CD8-positive, alpha-beta memory T cell (primary cell): ENCODE data around the gene GNA15. TPM values are rescaled to one million over a fixed set of nuclear protein-coding genes. Genes with fewer than 3 reads are reported as not detected.
A peak's percentile ranks its signal among the peaks of the same experiment; 100 is the strongest.

Experiments used
- CTCF ChIA-PET: fragments of 350-600 bp; sonication (Branson Sonifier 250); formaldehyde crosslinking; loops from one replicate; lab custom pipeline; 2021; ENCODE audit warnings: antibody characterized with exemption; lab: Charles Lee
- POLR2A ChIA-PET: fragments of 350-600 bp; sonication (Branson Sonifier 250); formaldehyde crosslinking; loops from one replicate; lab custom pipeline; 2021; ENCODE audit warnings: antibody characterized with exemption; lab: Charles Lee
- DNase-seq, 5 donors: peaks; one replicate each; pipeline versions ENCODE4 v3.0.0 to v3.0.0-alpha.2; 2020 to 2022; ENCODE audit warnings: mixed read lengths in 1 of 5
- H3K27ac ChIP-seq: one replicate; pipeline ENCODE4 v1.7.0; 2013; ENCODE audit warnings: low read depth, mild to moderate bottlenecking, low read length, moderate library complexity
- H3K27me3 ChIP-seq: 2 replicates; pipeline ENCODE4 v1.7.0; 2013; ENCODE audit warnings: low read length, mild to moderate bottlenecking; ENCODE audit not compliant: insufficient read depth, poor library complexity, severe bottlenecking
- H3K36me3 ChIP-seq: 2 replicates; pipeline ENCODE4 v1.7.0; 2013; ENCODE audit warnings: mild to moderate bottlenecking, low read length, moderate library complexity; ENCODE audit not compliant: insufficient read depth
- H3K4me1 ChIP-seq: 2 replicates; pipeline ENCODE4 v1.7.0; 2013; ENCODE audit warnings: mild to moderate bottlenecking, low read length, moderate library complexity; ENCODE audit not compliant: insufficient read depth
- H3K4me3 ChIP-seq: 2 replicates; pipeline ENCODE4 v1.7.0; 2013; ENCODE audit warnings: mild to moderate bottlenecking, low read length
- H3K9me3 ChIP-seq: 2 replicates; pipeline ENCODE4 v1.7.0; 2013; ENCODE audit warnings: mild to moderate bottlenecking, low read length
- H3K27ac Mint-ChIP-seq, 8 donors: one replicate each; pipeline ENCODE4 v1.8.0; 2020 to 2021; ENCODE audit warnings: mixed read lengths in 8 of 8, mild to moderate bottlenecking in 6 of 8, inconsistent platforms in 3 of 8, moderate library complexity in 3 of 8
- H3K27me3 Mint-ChIP-seq, 2 donors: one replicate each; pipeline ENCODE4 v1.8.0; 2020 to 2021; ENCODE audit warnings: mixed read lengths in 2 of 2, mild to moderate bottlenecking in 1 of 2, moderate library complexity in 1 of 2
- H3K36me3 Mint-ChIP-seq, 3 donors: one replicate each; pipeline ENCODE4 v1.8.0; 2020 to 2021; ENCODE audit warnings: mixed read lengths in 3 of 3, inconsistent platforms in 1 of 3, mild to moderate bottlenecking in 1 of 3
- H3K4me1 Mint-ChIP-seq, 3 donors: one replicate each; pipeline ENCODE4 v1.8.0; 2020 to 2021; ENCODE audit warnings: mixed read lengths in 3 of 3, inconsistent platforms in 1 of 3, mild to moderate bottlenecking in 1 of 3
- H3K4me3 Mint-ChIP-seq, 7 donors: one replicate each; pipeline ENCODE4 v1.8.0; 2020 to 2021; ENCODE audit warnings: mixed read lengths in 7 of 7, mild to moderate bottlenecking in 6 of 7, moderate library complexity in 4 of 7, inconsistent platforms in 2 of 7
- H3K9me3 Mint-ChIP-seq, 5 donors: one replicate each; pipeline ENCODE4 v1.8.0; 2020 to 2022; ENCODE audit warnings: mixed read lengths in 5 of 5, mild to moderate bottlenecking in 3 of 5, moderate library complexity in 2 of 5, inconsistent platforms in 1 of 5
- polyA plus RNA-seq: library from polyadenylated mRNA; unstranded; fragments of 300-500 nt; fragmentation: Illumina TruSeq; gene quantifications from one replicate; pipeline ENCODE4 v1.2.3, GENCODE V29; 2021
- total RNA-seq, 2 experiments: library from RNA; stranded (reverse); gene quantifications; one replicate each; pipeline ENCODE4 v1.2.3, GENCODE V29; 2021

Gene GNA15
- total and polyA plus RNA-seq, 3 experiments from 2014 or later = 0.59 to 3.9 (median 2.6) TPM

DNA sequence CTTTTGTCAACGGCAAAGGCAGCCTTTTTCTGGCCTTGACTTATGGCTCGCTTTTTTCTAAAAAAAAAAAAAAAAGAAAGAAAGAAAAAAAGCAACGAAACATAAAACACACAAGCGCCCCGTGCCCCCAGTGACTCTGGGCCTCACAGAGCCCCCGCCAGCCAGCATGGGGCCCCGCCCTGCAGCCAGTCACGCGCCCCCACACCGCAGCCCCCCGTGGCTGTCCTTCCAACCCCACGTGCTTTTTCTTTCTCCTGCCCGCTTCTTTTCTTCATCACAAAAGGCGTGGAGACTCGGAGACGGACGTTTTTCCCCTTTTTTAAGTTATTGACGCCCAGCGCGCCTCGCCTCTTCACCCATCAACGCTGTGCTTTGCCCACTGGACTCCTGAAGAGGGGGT, 14.4 kb upstream of the GNA15 start:
- H3K9me3 Mint-ChIP-seq = no peaks in the 10 kb centered on the region
- Histone ChIP-seq H3K4me1 (no peaks in the 10 kb centered on the region), H3K9me3 (no peaks in the 10 kb centered on the region), H3K36me3 (no peaks in the 10 kb centered on the region), H3K4me3 (no peak overlapping the region), H3K27me3 (no peaks in the 10 kb centered on the region), H3K27ac (no peak overlapping the region)
- ChIA-PET POLR2A (no interaction called here), CTCF (no interaction called here)
- H3K27me3 Mint-ChIP-seq = peaks cover 0 to 6% of the 10 kb centered on the region in 2 donors
- no peak overlapping the region for H3K4me3 Mint-ChIP-seq
- H3K4me1 Mint-ChIP-seq = no peaks in the 10 kb centered on the region
- H3K27ac Mint-ChIP-seq = peak overlapping the region in 1 of 8 donors; percentile 22
- no peak for DNase-seq
- H3K36me3 Mint-ChIP-seq = no peaks in the 10 kb centered on the region

GRCh38 chr19:3121821-3122511, 13.9 kb upstream of the GNA15 start:
- Histone ChIP-seq H3K27ac (no peak overlapping the region), H3K9me3 (no peaks in the 10 kb centered on the region), H3K36me3 (no peaks in the 10 kb centered on the region), H3K4me1 (no peaks in the 10 kb centered on the region), H3K27me3 (no peaks in the 10 kb centered on the region), H3K4me3 (no peak overlapping the region)
- Mint-ChIP-seq H3K4me3 (no peak overlapping the region), H3K27ac (no peak overlapping the region), H3K4me1 (no peaks in the 10 kb centered on the region), H3K27me3 (peaks cover 0 to 6% of the 10 kb centered on the region in 2 donors), H3K9me3 (no peaks in the 10 kb centered on the region), H3K36me3 (no peaks in the 10 kb centered on the region)
- no peak for DNase-seq
- ChIA-PET CTCF (no interaction called here), POLR2A (no interaction called here)

DNA sequence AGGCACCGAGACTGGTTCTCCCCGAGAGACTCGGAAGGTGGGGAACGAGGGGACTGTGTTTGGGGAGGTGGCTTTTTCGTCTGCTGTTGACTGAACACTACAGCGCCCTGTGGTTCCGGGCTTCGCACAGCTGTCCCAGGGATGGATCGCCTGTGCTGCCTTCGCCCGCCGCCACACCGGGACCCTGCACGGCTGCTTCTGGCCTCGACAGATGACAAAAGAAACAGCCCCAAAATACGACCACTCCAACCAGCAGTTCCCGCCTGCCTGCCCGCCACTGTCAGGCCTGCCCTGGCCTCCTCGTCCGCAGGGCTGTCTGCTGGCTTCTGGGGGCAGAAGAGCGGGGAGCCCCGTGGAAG, 13.3 kb upstream of the GNA15 start:
- Histone ChIP-seq H3K36me3 (no peaks in the 10 kb centered on the region), H3K4me3 (no peak overlapping the region), H3K4me1 (no peaks in the 10 kb centered on the region), H3K9me3 (no peaks in the 10 kb centered on the region), H3K27me3 (no peaks in the 10 kb centered on the region), H3K27ac (no peak overlapping the region)
- Mint-ChIP-seq H3K27ac (no peak overlapping the region), H3K36me3 (no peaks in the 10 kb centered on the region), H3K9me3 (no peaks in the 10 kb centered on the region), H3K4me3 (no peak overlapping the region), H3K27me3 (peaks cover 0 to 6% of the 10 kb centered on the region in 2 donors), H3K4me1 (no peaks in the 10 kb centered on the region)
- ChIA-PET CTCF (no interaction called here), POLR2A (no interaction called here)
- no peak for DNase-seq

GRCh38 chr19:3123088-3123721, 12.6 kb upstream of the GNA15 start:
- Mint-ChIP-seq H3K36me3 (no peaks in the 10 kb centered on the region), H3K9me3 (no peaks in the 10 kb centered on the region), H3K4me3 (no peak overlapping the region), H3K27me3 (peaks cover 0 to 6% of the 10 kb centered on the region in 2 donors), H3K27ac (no peak overlapping the region), H3K4me1 (no peaks in the 10 kb centered on the region)
- no peaks in the 10 kb centered on the region for H3K4me1 ChIP-seq
- H3K27me3 ChIP-seq = no peaks in the 10 kb centered on the region
- H3K36me3 ChIP-seq = no peaks in the 10 kb centered on the region
- no peaks in the 10 kb centered on the region for H3K9me3 ChIP-seq
- DNase-seq = no peak
- POLR2A ChIA-PET = no interaction called here
- no peak overlapping the region for H3K4me3 ChIP-seq
- CTCF ChIA-PET = no interaction called here
- no peak overlapping the region for H3K27ac ChIP-seq

DNA sequence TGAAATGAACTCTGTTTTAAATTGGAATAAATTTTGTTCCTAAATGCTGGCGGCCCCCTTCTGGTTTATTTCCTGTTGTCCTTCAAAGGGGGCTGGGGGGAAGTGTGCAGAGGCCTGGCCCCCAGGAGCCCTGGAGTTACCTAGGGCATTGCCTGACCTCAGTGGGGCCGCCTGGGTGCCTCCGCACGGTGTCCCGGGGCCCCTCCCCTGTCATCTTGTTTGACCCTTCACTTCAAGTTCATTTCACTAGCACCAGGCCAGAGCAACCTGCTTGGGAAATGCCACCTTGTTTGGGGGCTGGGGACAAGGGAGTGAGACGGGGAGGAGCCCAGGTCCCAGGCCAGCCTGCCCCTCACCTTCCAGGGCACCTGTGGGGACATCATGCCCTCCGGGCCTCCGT, 11.9 kb upstream of the GNA15 start:
- ChIA-PET CTCF (no interaction called here), POLR2A (no interaction called here)
- Mint-ChIP-seq H3K4me1 (peaks cover 0 to under 1% (median under 1%) of the 10 kb centered on the region in 3 donors), H3K27ac (no peak overlapping the region), H3K9me3 (no peaks in the 10 kb centered on the region), H3K27me3 (peaks cover 0 to 6% of the 10 kb centered on the region in 2 donors), H3K36me3 (no peaks in the 10 kb centered on the region), H3K4me3 (no peak overlapping the region)
- Histone ChIP-seq H3K4me3 (no peak overlapping the region), H3K4me1 (no peaks in the 10 kb centered on the region), H3K27ac (no peak overlapping the region), H3K9me3 (no peaks in the 10 kb centered on the region), H3K36me3 (no peaks in the 10 kb centered on the region), H3K27me3 (no peaks in the 10 kb centered on the region)
- no peak for DNase-seq

DNA sequence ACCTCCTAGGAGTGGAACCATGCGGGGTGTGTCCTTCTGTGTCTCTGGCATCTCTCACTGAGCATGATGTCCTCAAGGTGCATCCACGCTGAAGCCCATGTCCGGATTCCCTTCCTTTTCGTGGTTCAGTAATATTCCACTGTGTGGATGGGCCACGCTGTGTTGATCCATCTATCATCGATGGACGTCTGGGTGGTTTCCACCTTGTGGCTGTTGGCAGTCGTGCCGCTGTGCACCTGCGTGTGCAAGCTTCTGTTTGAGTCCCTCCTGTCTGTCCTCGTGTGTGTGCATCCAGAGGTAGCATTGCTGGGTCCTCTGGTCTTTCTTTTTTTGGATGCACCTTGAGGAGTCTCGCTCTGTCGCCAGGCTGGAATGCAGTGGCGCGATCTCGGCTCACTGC, 11.2 kb upstream of the GNA15 start:
- no peaks in the 10 kb centered on the region for H3K36me3 Mint-ChIP-seq
- H3K9me3 ChIP-seq = no peaks in the 10 kb centered on the region
- peaks cover 0 to 6% of the 10 kb centered on the region in 2 donors for H3K27me3 Mint-ChIP-seq
- H3K4me3 Mint-ChIP-seq = no peak overlapping the region
- no peaks in the 10 kb centered on the region for H3K36me3 ChIP-seq
- no peak overlapping the region for H3K4me3 ChIP-seq
- H3K27ac Mint-ChIP-seq = no peak overlapping the region
- H3K9me3 Mint-ChIP-seq = no peaks in the 10 kb centered on the region
- ChIA-PET CTCF (interaction anchor here (1.8 kb wide), 1 partner anchor 16 kb away, joined by 5 read pairs; no protein-coding TSS in a partner anchor), POLR2A (no interaction called here)
- H3K27ac ChIP-seq = no peak overlapping the region
- H3K27me3 ChIP-seq = no peaks in the 10 kb centered on the region
- no peaks in the 10 kb centered on the region for H3K4me1 ChIP-seq
- peaks cover 0 to 5% (median 4%) of the 10 kb centered on the region in 3 donors for H3K4me1 Mint-ChIP-seq
- DNase-seq = no peak

GRCh38 chr19:3125900-3126524, 9.8 kb upstream of the GNA15 start:
- ChIA-PET CTCF (interaction anchor here (0.7 to 1.9 kb wide), 12 partner anchors 9 to 174 kb away, joined by 3 to 10 read pairs (median 4); no protein-coding TSS in a partner anchor), POLR2A (interaction anchor here (0.5 kb wide), 1 partner anchor 37 kb away, joined by 3 read pairs; no protein-coding TSS in a partner anchor)
- Mint-ChIP-seq H3K4me1 (peaks cover 0 to 5% (median 4%) of the 10 kb centered on the region in 3 donors), H3K4me3 (no peak overlapping the region), H3K27me3 (peaks cover 0 to 6% of the 10 kb centered on the region in 2 donors), H3K27ac (no peak overlapping the region), H3K9me3 (no peaks in the 10 kb centered on the region), H3K36me3 (no peaks in the 10 kb centered on the region)
- Histone ChIP-seq H3K9me3 (no peaks in the 10 kb centered on the region), H3K4me1 (no peaks in the 10 kb centered on the region), H3K27ac (no peak overlapping the region), H3K27me3 (no peaks in the 10 kb centered on the region), H3K4me3 (no peak overlapping the region), H3K36me3 (no peaks in the 10 kb centered on the region)
- peak; percentile 58 to 66 (median 63) for DNase-seq

DNA sequence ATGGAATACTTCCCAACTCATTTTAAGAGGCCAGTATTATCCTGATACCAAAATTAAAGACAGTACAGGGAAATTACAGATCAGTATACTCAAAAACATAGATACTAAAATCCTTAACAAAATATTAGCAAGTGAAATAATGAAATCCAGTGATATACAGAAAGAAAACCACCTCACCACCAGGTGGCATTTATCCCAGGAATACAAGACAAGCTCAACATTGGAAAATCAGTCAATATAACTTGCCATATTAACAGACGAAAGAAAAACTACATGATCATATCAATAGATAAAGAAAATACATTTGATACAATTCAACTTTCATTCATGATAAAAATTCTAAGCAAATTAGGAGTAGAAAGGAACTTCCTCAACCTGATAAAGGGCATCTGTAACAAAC, 6.7 kb upstream of the GNA15 start:
- Histone ChIP-seq H3K4me1 (peaks cover 15% of the 10 kb centered on the region), H3K4me3 (no peak overlapping the region), H3K36me3 (no peaks in the 10 kb centered on the region), H3K27me3 (no peaks in the 10 kb centered on the region), H3K9me3 (no peaks in the 10 kb centered on the region), H3K27ac (no peak overlapping the region)
- no peak overlapping the region for H3K27ac Mint-ChIP-seq
- no peak overlapping the region for H3K4me3 Mint-ChIP-seq
- ChIA-PET POLR2A (interaction anchor here (1.3 kb wide), 1 partner anchor 50 kb away, joined by 5 read pairs; the partner anchor contains the start of gene S1PR4), CTCF (interaction anchor here (0.9 to 5.5 kb wide), 7 partner anchors 12 to 152 kb away, joined by 3 to 33 read pairs (median 4); partner anchors contain the start of gene TLE6)
- peaks cover 0 to 6% of the 10 kb centered on the region in 2 donors for H3K27me3 Mint-ChIP-seq
- H3K9me3 Mint-ChIP-seq = no peaks in the 10 kb centered on the region
- no peak for DNase-seq
- peaks cover 18 to 27% (median 20%) of the 10 kb centered on the region in 3 donors for H3K4me1 Mint-ChIP-seq
- no peaks in the 10 kb centered on the region for H3K36me3 Mint-ChIP-seq
